Keratinocyte (primary cell): ENCODE results near the gene GPATCH2. TPM values are rescaled to one million over a fixed set of nuclear protein-coding genes. Genes with fewer than 3 reads are reported as not detected.
"Not testable (repeated sequence)": the region's sequence is repeated elsewhere in the genome, so short reads cannot be mapped to it uniquely, and the experiment has no call there.

Experiments used
- DNase-seq: peaks from one replicate; pipeline ENCODE4 v3.0.0-alpha.2; 2011; ENCODE audit warnings: low read depth, missing footprints, low spot score
- FAIRE-seq: peaks from 2 replicates; lab custom pipeline; 2011; peaks lifted over from hg19 to GRCh38; lab: Jason Lieb, UNC
- H2AFZ ChIP-seq: 2 replicates; pipeline ENCODE4 v1.6.0; 2012; ENCODE audit warnings: low read length, control low read depth, inconsistent platforms; ENCODE audit not compliant: control insufficient read depth
- H3K27ac ChIP-seq: 2 replicates; pipeline ENCODE4 v1.5.1; 2011; ENCODE audit warnings: low read length; ENCODE audit not compliant: control insufficient read depth, insufficient read depth
- H3K27me3 ChIP-seq: 3 replicates; pipeline ENCODE4 v1.6.0; 2011; ENCODE audit warnings: low read length; ENCODE audit not compliant: control insufficient read depth, insufficient read depth; ENCODE audit errors: extremely low read depth
- H3K36me3 ChIP-seq, 2 experiments: 2 replicates in 1 of 2; 3 replicates in 1 of 2; pipeline ENCODE4 v1.5.1; 2011; ENCODE audit warnings: low read length in 2 of 2, mild to moderate bottlenecking in 1 of 2; ENCODE audit not compliant: control insufficient read depth in 2 of 2, insufficient read depth in 2 of 2; ENCODE audit errors: extremely low read depth in 1 of 2
- H3K4me1 ChIP-seq: 3 replicates; pipeline ENCODE4 v1.5.1; 2011; ENCODE audit warnings: low read length; ENCODE audit not compliant: control insufficient read depth, insufficient read depth; ENCODE audit errors: extremely low read depth
- H3K4me2 ChIP-seq: 3 replicates; pipeline ENCODE4 v1.6.0; 2011; ENCODE audit warnings: low read depth, low read length; ENCODE audit not compliant: control insufficient read depth, insufficient read depth; ENCODE audit errors: extremely low read depth
- H3K4me3 ChIP-seq, 3 experiments: fragments of 200-600 bp in 1 of 3; sonication (generic) in 1 of 3; 2 replicates in 2 of 3; 3 replicates in 1 of 3; pipeline ENCODE4 v1.5.1; 2011 to 2016; ENCODE audit warnings: low read length in 3 of 3, mild to moderate bottlenecking in 3 of 3, control low read depth in 2 of 3, inconsistent platforms in 1 of 3, low read depth in 1 of 3, mixed read lengths in 1 of 3, mixed run types in 1 of 3, moderate library complexity in 1 of 3; ENCODE audit not compliant: control insufficient read depth in 2 of 3, insufficient read depth in 2 of 3; ENCODE audit errors: extremely low read depth in 1 of 3
- H3K79me2 ChIP-seq: 2 replicates; pipeline ENCODE4 v1.6.0; 2012; ENCODE audit warnings: low read length; ENCODE audit not compliant: control insufficient read depth, insufficient read depth
- H3K9ac ChIP-seq: 3 replicates; pipeline ENCODE4 v1.6.0; 2011; ENCODE audit warnings: low read length; ENCODE audit not compliant: control insufficient read depth, insufficient read depth; ENCODE audit errors: extremely low read depth
- H3K9me1 ChIP-seq: 3 replicates; pipeline ENCODE4 v1.6.0; 2011; ENCODE audit warnings: low read length; ENCODE audit not compliant: control insufficient read depth, insufficient read depth; ENCODE audit errors: extremely low read depth
- H3K9me3 ChIP-seq: 2 replicates; pipeline ENCODE4 v1.5.1; 2012; ENCODE audit warnings: low read depth, low read length; ENCODE audit not compliant: control insufficient read depth
- H4K20me1 ChIP-seq: 3 replicates; pipeline ENCODE4 v1.6.0; 2011; ENCODE audit warnings: low read length; ENCODE audit not compliant: control insufficient read depth, insufficient read depth; ENCODE audit errors: extremely low read depth
- CTCF ChIP-seq, 3 experiments: IDR thresholded peaks in 1 of 3; conservative IDR thresholded peaks in 1 of 3; optimal IDR thresholded peaks in 1 of 3; 2 replicates in 2 of 3; 3 replicates in 1 of 3; pipeline versions ENCODE3 to v1.5.1; 2011; ENCODE audit warnings: low read length in 3 of 3, mild to moderate bottlenecking in 3 of 3, moderate library complexity in 2 of 3, control low read depth in 1 of 3, inconsistent platforms in 1 of 3; ENCODE audit not compliant: insufficient read depth in 2 of 3; ENCODE audit errors: extremely low read depth in 1 of 3
- EZH2 ChIP-seq: IDR thresholded peaks from one replicate; pipeline ENCODE4 v1.6.1; 2012; ENCODE audit warnings: inconsistent platforms, mild to moderate bottlenecking, low read length, moderate library complexity
- dilution Hi-C: fragments of 300-500 bp; cut with MboI; formaldehyde crosslinking; loops from one replicate; pipeline ENCODE4 v1.7.0; 2020; ENCODE audit warnings: low sequenced_read_pairs; ENCODE audit not compliant: extremely low pct_ligation_motif_present
- polyA plus RNA-seq, 5 experiments: library from polyadenylated mRNA; depleted of rRNA in 3 of 5; stranded (reverse) in 3 of 5; stranded (forward) in 1 of 5; unstranded in 1 of 5; fragments of >200 nt; gene quantifications; 1 replicate in 1 of 5; 2 replicates in 3 of 5; 3 replicates in 1 of 5; pipeline versions ENCODE4 v1.2.1 to v1.2.3, GENCODE V29; 2011 to 2012; ENCODE audit warnings: missing spikeins in 2 of 5, low read depth in 1 of 5, low replicate concordance in 1 of 5

GPATCH2 gene
- polyA plus RNA-seq, 1 donor (not counting 4 experiments of a cell fraction or from before 2014, with no cell fraction given): 15.7 TPM

GRCh38 chr1:217585577-217585976 lies 45.3 kb downstream of the GPATCH2 start:
- no peak for DNase-seq
- no peak for FAIRE-seq

GRCh38 chr1:217584286-217584811 lies 46.5 kb downstream of the GPATCH2 start:
- H3K79me2 ChIP-seq, H3K27ac ChIP-seq, H3K4me1 ChIP-seq, H2AFZ ChIP-seq, H4K20me1 ChIP-seq, H3K4me2 ChIP-seq, FAIRE-seq, DNase-seq, dilution Hi-C loops, H3K36me3 ChIP-seq, H3K9ac ChIP-seq, H3K9me1 ChIP-seq, H3K27me3 ChIP-seq, H3K9me3 ChIP-seq, H3K4me3 ChIP-seq: not testable (repeated sequence)

More at GRCh38 chr1:217585577-217585976, 45.3 kb downstream of the GPATCH2 start:
- no peak for TF ChIP-seq EZH2
- Histone ChIP-seq H3K36me3 (no peaks in the 10 kb centered on the region), H3K9me1 (no peaks in the 10 kb centered on the region), H3K4me2 (no peak overlapping the region), H3K9me3 (no peaks in the 10 kb centered on the region), H3K27ac (no peak overlapping the region), H3K4me1 (no peaks in the 10 kb centered on the region), H2AFZ (no peak overlapping the region), H3K9ac (no peak overlapping the region), H4K20me1 (no peaks in the 10 kb centered on the region), H3K79me2 (no peaks in the 10 kb centered on the region), H3K4me3 (no peak overlapping the region), H3K27me3 (no peaks in the 10 kb centered on the region)
- dilution Hi-C loops: no loop called here

- dilution Hi-C loops: no loop called here
Observed at GRCh38 chr1:217577336-217577735, 53.6 kb downstream of the GPATCH2 start.

More at GRCh38 chr1:217577336-217577735, 53.6 kb downstream of the GPATCH2 start:
- Histone ChIP-seq H3K27ac (no peak overlapping the region), H3K4me3 (no peak overlapping the region), H3K4me2 (no peak overlapping the region), H2AFZ (no peak overlapping the region), H3K4me1 (no peaks in the 10 kb centered on the region), H3K9me1 (no peaks in the 10 kb centered on the region), H3K9ac (no peak overlapping the region), H3K9me3 (no peaks in the 10 kb centered on the region), H3K79me2 (no peaks in the 10 kb centered on the region), H3K36me3 (no peaks in the 10 kb centered on the region), H3K27me3 (no peaks in the 10 kb centered on the region), H4K20me1 (no peaks in the 10 kb centered on the region)
- no peak for TF ChIP-seq EZH2
- TF ChIP-seq CTCF (optimal IDR thresholded peaks at IDR 0.05 in 1 of 3, IDR thresholded peaks at IDR 0.05 in 1 of 3, conservative IDR thresholded peaks at IDR 0.05 in 1 of 3; ENCODE audit: extremely low read depth in 1 of 3, insufficient read depth in 2 of 3, low read length in 3 of 3): no peak
- DNase-seq (no peak), FAIRE-seq (no peak)
